HUDEP-2 (cell line): ENCODE results near the gene NSD1.
"Not testable (repeated sequence)": the region's sequence is repeated elsewhere in the genome, so short reads cannot be mapped to it uniquely, and the experiment has no call there.

Source experiments
- DNase-seq, 76 experiments: peaks; one replicate each; lab custom pipeline; 2025; ENCODE audit not compliant: unreplicated experiment in 76 of 76; lab: John Stamatoyannopoulos, UW

Gene NSD1

DNA sequence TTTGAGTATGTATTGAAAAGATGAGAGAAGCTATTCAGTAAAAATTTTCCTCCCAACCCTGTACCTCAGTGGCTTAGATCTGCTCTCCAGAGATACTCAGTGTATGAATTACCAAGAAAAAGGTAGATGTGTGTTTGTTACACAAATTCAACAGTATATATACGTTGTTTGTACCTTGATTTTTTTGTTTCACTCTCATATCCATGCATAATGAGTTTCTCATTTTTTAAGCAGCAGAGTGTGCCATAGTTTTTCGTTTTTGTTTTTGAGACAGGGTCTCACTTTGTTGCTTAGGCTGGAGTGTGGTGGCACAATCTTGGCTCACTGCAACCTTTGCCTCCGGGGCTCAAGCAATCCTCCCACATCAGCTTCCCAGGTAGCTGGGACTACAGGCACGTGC is 92.2 kb downstream of the NSD1 start:
- DNase-seq: no peak

DNA sequence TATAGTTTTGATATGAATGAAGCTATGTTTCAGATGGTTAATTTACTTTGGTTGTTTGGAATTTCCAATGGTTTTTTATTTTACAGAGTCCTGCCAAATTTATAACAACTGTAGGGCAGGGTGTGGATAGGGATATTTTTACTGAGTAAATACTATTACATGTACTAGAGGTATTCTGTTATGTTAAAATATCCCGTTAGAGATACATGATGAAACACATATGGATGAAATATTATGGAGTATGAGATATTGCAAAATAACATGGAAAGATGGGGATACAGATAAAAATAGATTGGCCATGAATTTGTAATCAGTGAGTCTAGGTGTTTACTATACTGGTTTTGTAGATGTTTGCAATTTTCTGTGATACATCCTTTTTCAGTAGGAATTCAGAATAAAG is 93.3 kb downstream of the NSD1 start:
- no peak for DNase-seq

DNA sequence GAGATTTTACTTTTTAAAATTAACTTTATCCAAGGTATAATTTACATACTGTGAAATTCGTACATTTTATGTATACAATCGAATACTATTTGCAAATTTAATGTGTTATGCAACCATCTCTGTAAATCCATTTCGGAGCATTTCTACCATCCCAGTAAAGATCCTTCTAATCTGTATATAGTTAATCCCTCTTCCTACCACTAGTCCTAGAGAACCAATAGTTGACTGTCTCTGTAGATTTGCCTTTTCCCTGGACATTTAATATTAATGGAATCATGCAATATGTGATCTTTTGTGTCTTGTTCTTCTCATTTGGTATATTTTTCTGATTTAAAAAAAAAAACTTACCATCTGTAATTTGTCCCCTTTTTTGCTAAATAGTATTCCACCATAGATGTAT is 95.2 kb downstream of the NSD1 start:
- no peak for DNase-seq

DNA sequence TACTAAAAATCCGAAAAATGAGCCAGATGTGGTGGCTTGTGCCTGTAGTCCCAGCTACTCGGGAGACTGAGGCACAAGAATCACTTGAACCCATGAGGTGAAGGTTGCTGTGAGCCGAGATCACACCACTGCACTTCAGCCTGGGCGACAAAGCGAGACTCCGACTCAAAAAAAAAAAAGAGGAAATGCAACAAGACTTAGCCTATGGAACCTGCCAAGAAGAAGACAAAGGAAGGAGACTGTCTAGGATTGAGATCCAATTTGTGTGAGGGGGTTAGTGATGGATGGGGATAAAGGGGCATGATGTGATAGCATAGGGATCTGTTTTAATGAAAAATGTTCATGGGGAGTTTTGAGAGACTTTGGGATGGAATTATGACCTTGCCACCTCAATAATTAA is 97.1 kb downstream of the NSD1 start:
- no peak for DNase-seq

DNA sequence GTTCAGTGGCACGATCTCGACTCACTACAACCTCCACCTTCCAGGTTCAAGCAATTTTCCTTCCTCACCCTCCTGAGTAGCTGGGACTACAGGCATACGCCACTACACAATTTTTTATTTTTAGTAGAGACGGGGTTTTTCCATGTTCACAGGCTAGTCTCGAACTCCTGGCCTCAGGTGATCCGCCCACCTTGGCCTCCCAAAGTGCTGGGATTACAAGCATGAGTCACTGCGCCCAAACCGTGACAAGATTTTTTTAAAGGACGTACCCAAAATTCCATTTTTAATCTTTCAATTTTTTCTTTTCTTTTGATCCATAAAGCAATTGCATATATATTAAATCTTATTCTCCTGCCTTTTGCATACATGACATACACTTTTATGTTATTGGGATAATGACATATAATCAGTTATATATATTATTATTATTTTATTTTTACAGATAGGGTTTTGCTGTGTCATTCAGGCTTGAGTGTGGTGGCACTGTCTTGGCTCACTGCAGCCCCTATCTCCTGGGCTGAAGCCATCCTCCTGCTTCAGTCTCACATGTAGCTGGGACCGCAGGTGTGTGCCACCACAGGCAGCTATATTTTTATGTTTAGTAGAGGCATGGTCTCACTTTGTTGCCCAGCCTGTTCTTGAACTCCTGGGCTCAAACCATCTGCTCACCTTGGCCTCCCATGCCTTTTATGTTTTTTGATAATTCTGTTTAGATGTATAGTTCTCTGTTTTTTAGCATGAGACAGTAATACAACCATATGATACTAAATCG is 98.1 kb downstream of the NSD1 start:
- no peak for DNase-seq

DNA sequence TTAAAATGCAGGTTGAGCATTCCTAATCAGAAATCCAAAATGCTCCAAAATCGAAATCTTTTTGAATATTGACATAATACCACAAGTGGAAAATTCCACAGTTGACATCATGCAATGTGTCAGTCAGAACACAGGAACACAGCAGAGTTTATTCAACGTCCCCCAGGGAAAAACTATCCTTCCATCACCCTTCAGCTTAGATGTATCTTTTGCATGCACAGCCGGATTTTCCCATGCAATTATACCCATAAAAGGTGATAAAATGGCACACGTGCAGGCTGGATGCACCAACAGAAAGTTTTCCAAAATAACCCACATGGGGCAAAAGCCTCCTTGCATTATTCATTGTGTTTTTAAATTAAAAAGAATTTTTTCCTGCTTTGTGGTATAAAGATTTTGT is 98.8 kb downstream of the NSD1 start:
- no peak for DNase-seq

DNA sequence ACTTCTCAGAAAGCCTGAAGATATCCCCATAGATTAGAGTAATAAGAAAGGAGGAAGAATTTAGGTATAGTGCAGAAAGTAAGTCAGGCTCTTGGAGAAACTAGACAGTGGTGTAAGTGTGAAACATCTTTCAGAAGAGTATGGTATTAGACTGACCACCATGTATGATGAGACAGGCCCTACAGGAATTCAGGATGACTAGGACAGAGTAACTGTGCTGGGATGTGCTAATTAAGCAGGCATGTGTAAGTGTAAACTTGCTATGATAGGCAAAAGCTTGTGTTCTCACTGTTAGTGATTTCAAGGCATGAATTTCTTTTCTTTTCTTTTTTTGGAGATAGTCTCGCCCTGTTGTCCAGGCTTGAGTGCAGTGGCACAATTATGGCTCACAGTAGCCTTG is 99.2 kb downstream of the NSD1 start:
- DNase-seq: no peak

DNA sequence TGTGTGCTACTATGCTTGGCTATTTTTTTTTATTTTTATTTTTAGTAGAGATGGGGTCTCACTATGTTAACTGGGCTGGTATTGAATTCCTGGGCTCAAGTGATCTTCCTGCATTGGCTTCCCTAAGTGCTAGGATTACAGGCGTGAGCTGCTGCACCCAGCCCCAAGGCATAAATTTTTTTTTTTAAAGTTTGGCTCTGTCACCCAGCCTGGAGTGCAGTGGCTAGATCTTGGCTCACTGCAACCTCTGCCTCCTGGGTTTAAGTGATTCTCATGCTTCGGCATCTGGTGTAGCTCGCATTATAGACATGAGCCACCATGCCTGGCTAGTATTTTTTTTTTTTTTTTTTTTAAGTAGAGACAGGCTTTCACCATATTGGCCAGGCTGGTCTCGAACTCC is 99.6 kb downstream of the NSD1 start:
- no peak for DNase-seq

DNA sequence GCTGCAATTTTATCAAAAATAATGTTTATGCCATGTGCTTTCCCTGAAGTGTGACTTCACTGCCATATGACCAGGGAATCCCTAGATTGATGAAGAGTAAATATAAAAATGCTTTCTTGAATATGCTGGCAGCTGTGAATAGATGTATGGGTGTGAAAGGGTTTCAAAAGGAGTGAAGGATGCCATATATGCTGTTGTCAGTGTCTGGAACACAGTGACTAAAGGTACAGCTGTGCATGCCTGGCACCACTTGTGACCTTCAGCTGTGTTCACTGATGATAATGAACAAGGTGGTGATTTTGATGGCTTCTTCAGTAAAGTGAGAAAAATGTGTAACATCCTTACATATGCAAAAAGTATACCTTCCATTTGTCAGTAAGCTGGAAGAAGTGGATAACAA is 100.2 kb downstream of the NSD1 start:
- DNase-seq: no peak

DNA sequence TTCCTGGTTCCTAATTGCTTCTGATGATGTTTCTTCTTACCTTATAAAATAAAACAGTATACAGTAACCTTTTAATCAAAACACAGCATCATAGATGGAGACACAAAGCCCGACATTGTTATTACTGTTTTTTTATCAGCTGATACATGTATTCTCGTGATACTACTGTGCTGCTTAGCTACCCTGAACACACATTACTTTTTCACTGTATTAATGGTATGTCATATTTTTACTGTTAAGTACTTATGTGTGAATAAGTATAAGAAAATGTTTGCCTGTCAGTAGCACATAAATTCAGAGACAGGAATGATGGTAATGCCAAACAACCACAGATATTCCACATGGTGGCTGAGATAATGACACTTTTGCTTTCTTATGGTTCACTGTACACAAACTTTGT is 101.3 kb downstream of the NSD1 start:
- no peak for DNase-seq

DNA sequence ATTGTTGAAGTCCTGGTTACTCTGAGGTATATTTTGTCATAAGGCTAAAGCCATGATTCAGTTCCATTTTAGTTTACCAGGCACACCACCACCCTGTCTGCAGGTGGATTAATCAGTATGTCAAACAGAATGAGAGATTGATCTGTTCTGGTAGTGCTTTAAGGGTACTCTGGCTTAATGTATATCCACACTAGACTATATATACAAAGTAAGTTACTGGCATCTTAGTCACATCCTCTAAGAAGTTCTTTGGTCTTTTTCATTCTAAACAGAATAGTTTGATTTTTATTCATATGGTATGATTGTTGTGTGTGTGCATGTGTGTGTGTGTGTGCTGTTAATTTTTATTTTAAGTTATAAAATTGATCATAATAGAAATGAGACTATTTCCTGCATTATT is 108.2 kb downstream of the NSD1 start:
- DNase-seq: no peak

DNA sequence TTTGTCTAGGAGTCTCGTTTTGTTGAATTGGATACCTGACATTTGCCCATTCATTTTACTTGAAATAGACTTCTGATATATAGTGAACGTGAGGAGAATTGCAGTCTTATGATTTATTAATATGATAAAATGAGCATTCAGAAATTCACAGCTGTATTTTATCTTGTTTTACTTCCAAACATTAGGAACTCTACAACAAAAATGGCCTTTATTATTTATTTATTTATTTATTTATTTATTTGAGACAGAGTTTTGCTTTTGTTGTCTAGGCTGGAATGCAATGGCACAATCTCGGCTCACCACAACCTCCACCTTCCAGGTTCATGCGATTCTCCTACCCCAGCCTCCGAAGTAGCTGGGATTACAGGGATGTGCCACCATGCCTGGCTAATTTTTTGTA is 108.7 kb downstream of the NSD1 start:
- DNase-seq: no peak

DNA sequence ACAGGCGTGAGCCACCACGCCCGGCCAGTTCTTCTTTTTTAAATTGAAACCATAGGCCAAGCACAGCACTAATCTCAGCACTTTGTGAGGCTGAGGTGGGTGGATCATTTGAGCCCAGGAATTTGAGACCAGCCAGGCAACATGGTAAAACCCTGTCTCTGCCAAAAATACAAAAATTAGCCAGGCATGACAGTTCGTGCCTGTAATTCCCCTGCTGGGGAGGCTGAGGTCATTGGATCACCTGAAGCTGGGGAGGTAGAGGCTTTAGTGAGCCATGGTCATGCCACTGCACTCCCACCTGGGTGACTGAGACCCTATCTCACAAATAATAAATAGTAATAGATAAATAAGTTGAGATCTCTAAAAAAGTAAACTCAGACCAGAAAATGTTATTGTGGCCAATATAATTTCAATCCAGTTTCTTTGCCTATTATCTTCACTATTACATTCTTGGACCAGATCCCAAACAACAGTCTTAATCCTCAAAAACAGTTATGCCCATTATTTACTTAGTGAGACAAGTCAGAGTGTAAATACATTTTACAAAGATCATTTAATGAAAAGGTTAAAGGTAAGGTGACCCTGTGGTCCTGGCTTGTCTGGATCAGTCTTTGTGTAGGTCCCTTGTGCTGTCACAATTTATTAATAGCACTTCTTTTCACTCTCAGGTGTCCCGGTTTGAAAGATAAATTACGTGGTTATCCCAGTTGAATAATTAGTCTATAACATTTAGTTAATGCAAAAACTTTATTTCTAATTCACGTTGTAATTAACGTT is 116.4 kb downstream of the NSD1 start:
- no peak for DNase-seq

DNA sequence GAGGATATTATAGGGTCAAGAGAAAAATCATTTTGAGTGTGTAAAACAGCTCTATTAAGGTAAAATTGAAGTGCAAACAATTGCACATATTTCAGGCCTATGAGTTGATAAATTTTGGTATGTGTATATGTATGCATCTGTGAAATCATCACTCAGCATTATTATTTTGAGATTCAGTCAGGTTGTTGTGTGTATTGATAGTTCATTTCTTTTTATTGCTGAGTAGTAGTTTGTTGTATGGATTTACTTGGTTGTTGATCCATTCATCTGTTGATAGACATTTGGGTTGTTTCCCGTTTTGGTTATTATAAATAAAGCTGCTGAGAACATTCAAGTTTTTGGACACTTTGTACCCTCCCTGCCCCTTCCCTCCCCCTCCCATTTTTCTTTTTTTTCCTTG is 119.7 kb downstream of the NSD1 start:
- no peak for DNase-seq

DNA sequence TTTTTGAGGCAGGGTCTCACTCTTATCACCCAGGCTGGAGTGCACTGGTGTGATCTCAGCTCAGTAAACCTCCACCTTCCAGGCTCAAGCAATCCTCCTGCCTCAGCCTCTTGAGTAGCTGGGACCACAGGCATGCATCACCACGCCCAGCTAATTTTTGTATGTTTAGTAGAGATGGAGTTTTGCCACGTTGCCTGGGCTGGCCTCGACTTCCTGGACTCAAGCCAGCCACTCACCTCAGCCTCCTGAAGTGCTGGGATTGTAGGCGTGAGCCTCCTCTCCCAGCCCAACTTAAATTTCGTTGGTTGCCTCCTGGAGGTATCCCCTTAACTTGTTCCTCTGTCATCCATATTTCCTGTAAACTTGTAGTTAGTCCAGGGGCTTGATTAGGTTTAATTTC is 122.7 kb downstream of the NSD1 start:
- no peak for DNase-seq

DNA sequence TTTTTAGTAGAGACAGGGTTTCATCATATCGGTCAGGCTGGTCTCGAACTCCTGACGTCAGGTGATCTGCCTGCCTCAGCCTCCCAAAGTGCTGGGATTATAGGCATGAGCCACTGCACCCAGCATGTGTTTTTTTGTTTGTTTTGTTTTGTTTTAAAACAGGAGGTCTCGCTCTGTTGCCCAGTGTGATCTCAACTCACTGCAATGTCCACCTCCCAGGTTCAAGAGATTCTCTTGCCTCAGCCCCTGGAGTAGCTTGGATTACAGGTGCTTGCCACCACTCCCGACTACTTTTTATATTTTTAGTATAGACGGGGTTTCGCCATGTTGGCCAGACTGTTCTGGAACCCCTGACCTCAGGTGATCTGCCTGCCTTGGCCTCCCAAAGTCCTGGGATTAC is 125.1 kb downstream of the NSD1 start:
- DNase-seq: not testable (repeated sequence)

DNA sequence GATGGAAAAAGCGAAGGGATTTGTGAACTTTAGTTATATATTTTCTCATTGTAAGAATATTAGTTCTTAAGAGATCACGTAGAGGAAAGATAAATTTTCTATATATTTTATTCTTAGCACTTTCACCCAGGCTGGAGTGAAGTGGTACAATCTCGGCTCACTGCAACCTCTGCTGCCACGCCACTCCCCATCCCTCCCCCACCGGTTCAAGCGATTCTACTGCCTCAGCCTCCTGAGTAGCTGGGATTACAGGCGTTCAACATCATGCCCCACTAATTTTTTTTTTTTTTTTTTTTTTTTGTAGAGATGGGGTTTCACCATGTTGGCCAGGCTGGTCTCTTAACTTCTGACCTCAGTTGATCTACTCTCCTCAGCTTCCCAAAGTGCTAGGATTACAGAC is 127.4 kb downstream of the NSD1 start:
- DNase-seq: no peak

DNA sequence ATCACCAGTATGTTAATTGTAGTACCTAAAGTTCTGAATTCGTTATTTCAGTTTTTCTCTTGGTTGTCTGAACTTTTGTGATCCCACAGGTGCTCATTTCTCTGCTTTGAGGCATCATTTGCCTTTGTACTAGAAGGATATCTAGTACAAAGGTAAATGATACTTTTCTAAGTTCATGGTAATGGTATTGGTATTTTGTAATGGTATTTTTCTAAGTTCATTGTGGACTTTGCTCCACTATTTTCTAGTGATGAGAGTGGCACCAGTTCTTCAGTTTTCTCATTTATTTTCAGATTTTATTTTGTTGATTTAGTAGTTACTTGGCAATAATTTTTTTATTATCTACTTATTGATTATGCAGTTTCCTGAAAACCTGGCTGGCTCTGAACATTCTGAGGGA is 127.9 kb downstream of the NSD1 start:
- DNase-seq: no peak

DNA sequence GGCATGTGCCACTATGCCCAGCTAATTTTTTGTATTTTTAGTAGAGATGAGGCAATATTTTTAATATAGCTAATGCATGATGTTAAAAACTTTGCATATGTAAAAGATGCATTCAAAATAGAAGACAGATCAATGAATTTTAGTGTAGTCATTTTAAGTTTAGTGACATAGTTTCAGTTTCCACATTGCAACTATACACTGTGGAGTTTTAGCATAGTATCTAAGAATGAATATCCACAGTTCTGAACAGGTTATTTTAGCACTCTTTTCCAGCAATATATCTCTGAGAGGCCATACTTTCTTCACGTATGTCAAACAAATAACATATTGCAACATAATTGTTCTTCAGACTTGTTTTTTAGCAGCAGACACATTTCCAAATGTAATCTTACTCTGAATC is 130.6 kb downstream of the NSD1 start:
- DNase-seq: no peak

DNA sequence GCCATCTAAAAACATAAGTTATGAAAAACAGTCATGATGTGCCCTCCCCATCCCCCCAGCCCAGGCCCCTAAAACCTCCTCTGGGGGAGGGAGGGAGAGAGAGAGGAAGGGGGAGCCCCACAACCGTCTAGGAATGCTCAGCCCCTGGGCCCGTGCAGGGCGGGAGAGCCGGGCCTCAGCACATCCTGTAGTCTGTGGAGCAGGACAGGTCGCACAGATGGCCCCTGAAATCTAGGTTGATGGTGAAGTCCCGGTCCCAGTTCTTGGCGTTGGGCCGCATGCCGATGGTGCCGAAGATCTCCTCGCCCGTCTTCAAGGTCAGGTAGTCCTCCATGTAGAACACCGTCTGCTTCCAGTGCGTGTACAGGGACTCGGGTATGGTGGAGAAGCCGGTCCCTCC is 131.8 kb downstream of the NSD1 start:
- no peak for DNase-seq

DNA sequence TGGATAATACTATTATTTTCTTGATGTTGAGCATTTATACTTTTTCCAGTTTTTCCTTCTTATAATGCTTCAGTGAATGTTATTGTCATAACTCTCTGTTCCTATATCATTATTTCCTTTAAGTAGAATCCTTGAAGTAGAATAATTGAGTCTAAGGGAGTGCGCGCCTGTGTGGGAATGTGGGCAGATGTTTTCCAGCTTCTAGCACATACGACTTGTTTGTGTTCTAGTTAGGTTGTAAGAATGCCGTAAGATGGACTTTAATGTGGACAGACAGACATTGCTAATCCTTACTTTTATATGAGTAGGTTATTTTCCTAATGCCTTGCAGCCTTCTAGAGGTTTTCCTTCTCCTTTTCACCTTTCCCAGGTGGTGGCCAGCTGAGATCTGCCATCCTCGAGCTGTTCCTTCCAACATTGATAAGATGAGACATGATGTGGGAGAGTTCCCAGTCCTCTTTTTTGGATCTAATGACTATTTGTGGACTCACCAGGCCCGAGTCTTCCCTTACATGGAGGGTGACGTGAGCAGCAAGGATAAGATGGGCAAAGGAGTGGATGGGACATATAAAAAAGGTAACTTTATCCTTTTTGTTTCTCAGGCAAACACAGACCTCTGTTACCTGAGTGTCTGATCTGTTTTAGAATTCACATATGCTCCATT is 135.8 kb downstream of the NSD1 start:
- DNase-seq: no peak

DNA sequence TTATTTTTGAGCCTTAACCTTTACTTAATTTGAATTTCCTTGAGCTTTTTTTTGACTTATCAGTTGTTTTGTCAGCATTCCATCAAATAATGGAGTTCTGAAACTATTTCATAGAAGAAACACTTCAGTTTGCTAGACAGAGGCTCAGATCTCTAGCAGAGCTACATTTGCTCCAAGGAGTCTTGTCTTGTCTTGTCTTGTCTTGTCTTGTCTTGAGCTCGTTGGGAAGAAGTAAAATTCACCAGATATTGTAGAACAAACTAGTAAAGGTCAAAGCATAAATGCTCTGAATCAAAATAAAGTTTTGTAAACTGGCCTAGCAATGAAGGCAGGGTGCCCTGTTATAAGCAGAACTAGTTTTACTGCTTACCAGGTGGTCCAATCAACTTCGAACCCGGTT is 136.4 kb downstream of the NSD1 start:
- DNase-seq: no peak
